OCI-M2 (cell line): ENCODE data around the gene POLDIP2.

ENCODE experiments used
- DNase-seq: peaks from one replicate; lab custom pipeline; 2025; ENCODE audit not compliant: unreplicated experiment; lab: John Stamatoyannopoulos, UW

POLDIP2 gene

DNA sequence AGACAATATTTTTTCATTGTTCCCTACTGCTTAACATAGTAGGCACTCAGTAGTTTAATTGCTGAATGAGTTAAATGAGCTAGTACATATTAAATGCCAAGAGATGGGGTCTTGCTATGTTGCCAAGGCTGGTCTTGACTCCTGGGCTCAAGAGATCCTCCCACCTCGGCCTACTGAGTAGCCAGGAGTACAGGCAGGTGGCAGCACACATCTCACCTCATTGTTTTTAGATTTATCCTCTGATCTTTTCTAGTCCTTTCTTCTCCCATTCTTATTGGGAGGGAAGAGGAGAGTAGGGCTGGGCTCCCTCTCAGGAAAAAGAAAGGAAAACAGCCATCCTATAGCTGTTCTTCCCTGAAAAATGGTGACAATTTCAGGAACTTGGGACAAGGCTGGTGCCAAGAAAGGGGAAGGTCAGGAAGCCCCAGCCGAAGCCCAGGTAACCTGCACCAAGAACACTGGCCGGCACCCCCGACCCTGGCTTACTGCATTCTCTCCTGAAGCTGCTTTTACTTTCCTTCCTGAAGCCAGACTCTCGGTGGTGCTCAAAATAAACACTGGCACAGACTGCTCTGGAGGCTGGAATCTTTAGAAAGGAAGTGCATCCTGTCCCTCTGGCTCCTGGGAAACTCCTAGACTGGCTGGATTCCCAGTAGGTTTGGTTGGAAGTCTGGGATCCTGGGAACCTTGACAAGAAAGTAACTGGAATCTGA lies 19.1 kb downstream of the POLDIP2 start:
- no peak for DNase-seq

DNA sequence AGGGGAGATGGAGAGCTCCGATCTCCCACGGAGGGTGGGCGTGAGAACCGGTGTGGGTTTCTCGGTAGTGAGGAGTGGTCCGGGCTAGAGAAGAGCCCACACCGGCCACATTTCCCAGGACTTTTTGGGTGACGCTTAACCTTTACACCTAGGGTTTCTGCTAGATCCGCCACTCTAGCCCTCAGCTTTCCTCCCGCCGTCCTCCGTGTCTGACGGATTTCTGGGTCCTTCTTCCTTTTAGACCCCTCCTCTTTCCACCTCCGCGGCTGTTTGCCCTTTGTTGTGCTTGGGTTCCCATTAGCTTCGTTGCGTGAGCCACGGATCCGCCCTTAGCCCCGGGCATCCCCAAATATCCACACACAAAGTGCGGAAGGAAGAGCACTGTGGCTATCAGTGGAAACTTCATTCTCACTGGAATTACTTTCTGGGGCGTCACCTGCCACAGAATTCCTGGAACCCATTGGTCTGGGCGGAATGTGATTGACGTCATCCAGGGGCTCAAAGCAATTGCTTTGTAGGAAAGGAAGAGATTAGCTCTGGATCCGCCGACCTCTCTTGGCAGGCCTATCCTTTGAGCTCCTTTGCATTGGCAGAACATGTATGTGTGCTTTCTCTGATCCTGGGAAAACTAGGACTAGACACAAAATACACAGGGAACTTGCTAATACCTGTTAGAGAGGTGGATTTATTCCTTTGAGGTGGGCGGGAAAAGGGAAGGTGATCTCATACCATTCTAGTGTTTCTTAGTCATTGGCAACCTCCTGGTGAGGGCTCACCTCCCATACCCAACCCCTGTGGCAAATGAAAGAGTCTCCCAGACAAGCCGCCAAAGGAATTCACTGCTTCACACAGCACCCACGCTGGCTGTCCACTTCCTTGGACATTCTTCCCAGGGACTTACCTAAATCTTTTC lies 21.1 kb downstream of the POLDIP2 start:
- DNase-seq, result no peak

DNA sequence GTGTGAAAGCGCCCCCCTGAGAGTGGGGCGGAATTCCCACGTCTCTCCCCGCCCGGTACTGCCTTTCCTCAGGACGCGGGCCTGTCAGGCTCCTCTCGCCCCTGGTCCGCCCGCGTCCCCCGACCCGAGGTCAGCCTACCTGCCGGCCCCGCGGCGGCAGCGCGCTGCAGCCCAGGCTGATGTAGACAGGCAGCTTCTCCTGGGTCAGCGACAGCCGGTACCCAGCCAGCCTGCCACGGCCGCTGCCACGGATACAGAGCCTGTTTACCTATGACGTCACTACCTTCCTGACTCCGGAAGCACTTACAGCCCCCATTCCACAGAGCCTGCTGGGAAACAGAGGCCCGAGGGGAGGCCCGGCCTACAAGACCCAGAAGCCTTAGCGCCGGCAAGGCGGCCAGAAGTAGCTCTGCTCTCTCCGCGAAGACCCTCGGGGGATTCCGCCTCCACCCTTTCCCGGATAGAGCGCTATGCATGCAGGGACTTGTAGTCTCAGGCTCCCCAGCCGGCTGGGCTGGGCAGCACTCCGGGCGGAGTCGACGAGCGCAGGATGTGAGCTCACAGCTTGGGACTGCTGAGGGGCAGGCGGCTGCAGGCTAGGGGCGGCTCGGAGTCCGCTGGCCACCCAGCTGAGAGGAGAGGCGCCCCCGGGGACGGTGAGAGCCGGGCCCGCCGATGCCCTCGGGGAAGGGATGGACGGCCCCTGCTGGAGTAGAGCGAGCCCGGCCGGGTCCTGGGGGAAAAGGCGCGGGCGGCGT lies 21.9 kb downstream of the POLDIP2 start, which contains the start of the genes IFT20 and TNFAIP1:
TSS of gene IFT20 (minus strand) at position 272 of the 758 bp plus-strand sequence. CDS start 3,487 bp downstream, outside the sequence.
TSS of gene TNFAIP1 (plus strand) at position 561 of the 758 bp plus-strand sequence. CDS start 3,761 bp downstream, outside the sequence.
- DNase-seq, result peak; percentile 76

DNA sequence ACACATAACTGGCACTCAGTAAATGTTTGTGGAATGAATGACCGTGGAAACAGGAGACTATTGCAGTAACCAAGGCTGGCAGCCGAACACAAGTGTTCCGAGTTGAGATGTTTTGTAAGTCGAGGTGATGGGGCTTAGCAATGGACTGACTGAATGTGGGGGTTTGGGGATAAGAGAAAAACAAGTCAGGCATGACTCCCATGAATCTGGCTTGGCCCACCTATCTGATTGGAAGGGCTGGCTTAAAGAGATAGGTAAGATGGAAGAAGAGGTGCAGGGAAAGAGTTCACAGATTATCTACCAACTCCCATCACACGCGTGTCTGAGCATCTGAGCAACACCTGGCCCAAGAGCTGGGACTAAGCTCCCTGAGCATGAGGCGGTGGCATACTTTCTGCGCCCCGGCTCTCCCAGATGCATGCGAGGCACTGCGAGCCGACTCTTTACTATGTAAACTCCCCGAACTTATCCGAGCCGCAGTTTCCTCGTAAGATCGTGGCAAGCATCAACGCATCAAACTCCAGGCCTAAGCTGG lies 22.6 kb downstream of the POLDIP2 start:
- DNase-seq, result no peak

DNA sequence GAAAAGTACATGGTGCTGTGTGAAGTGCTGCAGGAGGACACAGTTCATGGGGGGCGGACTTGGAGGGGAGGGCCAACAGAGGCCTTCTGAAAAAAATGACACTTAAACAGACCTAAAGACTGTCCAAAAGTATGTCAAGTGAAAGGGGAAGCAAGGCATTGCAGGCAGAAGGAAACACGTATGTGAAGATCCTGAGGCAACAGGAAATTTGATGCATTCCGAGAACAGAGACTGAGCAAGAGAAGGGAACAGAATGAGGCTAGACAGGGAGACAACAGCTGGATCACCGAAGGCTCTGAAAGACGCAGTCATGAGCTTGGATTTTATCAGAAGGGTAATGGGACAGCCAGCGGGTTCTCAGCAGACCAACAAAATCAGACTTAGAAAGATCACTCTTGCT lies 23.2 kb downstream of the POLDIP2 start:
- no peak for DNase-seq

DNA sequence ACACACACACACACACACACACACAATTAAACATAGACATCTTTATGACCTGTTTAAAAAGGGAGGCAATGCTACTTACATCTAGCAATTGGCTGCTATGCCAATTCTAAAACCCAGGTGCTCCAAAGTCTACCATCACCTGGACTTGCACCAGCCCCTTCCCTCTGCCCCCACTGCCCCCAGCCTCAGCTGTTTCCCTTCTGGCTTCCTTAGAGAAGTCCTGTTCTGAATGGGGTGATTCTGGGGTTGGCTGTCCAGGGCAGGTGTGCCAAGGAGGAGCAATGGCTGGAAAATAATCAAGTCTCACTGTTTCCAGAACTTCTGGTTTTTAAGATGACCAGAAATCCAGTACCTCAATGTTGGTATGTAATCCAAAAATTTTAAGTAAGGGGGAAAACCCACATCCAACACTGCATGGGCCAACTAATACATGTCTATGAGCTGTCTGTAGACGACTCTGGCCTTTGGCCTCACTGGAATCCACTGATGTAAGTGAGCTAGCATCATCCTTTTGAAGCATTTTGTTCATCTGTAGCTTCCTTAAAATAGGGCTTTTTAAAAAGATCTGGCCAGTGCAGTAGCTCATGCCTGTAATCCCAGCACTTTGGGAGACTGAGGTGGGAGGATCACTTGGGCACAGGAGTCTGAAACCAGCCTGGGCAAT lies 24.1 kb downstream of the POLDIP2 start:
- no peak for DNase-seq

DNA sequence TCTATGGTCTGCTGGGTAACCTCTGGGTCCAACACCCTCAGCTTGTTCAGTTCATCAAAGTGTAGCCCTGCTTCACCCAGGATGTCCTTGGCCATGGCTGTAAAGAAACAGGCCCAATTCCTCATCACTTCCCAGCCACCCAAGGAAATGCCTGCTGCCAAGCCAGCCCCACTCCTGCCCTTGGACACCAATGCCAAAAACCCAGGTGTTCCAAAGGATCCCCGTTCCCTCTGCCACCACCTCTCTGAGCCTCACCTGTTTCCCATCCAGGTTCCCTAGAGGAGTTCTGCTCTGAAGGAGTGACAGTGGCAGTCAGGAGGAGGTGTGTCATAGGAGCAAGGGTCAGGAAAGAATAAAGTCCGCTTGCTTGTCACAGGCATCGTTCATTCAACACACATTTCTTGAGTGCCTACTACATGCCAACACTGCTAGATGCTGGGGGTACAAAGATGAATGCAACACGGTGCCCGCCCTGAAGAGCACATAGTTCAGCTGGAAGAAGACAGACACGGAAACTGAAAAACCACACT lies 25.4 kb downstream of the POLDIP2 start:
- DNase-seq, result no peak

DNA sequence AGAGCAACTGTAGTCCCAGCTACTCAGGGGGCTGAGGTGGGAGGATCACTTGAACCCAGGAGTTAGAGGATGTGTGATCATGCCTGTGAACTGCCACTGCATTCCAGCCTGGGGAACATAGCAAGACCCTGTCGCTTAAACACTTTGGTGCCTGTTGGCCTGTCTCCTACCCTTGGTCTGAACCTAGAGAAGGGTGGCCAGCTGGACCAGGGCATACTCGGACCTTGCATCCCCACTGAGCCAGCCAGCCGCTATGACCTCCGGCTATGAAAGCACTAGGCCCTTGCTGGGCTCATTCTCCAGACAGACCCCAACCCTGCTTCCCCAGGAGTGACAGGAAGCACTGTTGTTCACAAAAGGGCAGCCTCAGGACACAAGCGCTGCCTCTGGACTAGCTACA lies 26.7 kb downstream of the POLDIP2 start:
- no peak for DNase-seq

DNA sequence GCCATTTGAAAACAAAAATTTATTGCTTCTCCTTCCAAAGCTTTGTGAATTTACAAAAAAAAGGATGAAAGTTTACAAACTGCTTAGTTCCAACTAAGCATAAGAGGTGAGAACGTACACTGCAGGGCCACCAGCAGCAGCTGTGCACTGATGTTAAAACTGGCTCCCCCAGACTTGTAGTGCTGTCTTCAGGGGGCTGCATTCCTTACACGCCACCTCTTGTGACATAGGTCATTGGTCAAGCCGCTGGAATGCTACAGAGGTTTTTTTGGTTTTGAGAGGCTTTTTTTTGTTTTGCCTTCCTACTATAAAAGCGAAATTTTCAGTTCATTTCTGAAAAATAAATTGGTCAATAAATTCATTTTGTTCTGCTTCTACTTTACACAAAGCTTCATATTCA lies 29.0 kb downstream of the POLDIP2 start:
- no peak for DNase-seq

DNA sequence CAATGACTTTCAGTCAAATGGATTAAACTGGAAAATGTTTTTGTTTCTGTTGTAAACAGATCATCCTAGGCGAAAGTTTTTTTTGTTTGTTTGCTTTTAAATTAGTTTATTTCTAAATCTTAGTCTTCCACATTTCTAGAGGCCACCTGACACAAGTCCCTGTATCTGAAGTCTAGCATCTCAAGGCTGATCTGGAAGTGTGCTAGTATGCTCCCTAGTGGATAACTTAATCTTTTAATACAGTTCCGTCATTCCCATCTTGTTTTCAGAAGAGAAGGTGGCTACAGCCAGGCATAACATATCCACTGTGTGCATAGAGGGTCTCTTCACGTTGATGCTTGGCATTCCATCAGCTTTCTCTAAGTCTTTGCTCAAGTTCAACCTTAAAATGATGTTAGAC lies 29.6 kb downstream of the POLDIP2 start:
- DNase-seq, result no peak

DNA sequence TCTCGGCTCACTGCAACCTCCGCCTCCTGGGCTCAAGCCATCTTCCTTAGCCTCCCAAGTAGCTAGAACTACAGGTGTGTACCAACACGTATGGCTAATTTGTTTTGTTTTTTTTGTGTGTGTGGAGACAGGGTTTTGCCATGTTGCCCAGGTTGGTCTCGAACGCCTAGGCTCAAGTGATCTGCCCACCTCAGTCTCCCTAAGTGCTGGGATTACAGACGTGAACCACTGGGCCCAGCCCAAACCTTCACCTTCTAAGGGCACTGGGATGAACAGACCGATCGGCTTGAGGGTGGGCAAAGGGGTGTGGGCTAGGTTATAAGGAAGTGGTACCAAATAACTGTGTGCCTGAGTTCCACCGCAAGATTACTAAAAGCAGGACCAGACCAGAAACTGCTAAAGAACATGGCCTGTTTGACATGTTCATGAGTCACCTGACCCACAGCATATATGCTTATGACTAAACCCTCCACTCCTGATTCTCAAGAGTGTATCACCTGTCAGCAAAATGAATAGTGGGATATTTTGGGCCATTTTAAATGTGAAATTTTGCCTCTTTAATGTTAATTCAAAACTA lies 30.2 kb downstream of the POLDIP2 start:
- no peak for DNase-seq

DNA sequence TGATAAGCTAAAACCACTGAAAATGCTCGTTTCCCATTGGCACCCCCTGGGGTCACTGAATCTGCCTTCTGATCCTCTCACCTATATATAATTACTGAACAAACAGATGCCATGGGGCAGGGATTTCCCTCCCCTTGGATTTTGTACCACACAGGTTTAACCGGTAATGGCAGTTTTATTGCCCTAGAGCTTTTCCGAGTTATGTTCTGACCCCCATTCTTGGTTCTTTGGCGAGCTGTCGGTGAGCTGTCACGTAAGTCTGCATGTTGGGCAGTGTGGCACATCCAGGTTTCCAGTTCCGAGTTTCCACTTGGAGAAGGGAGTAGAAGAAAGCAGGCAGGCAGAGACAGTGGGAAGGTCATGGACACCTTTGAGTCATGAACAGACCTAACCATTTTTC lies 31.2 kb downstream of the POLDIP2 start:
- DNase-seq, result no peak

DNA sequence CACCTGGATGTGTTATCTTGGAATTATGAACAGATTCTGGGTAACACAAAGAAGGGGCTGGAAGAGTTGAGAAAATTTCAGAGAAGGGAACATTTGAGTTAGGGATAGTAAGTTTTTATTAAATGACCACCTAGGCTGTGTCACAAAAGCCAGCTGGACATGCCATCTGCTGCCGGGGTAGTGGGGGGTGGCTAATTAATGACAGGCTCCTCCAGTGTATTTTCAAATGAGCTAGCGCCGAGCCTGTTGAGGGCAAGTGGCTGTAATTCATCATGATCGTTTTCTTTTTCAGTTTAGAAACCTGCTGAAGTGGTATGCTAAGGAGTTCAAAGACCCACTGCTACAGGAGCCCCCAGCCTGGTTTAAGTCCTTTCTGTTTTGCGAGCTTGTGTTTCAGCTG lies 32.1 kb downstream of the POLDIP2 start:
- DNase-seq, result no peak

DNA sequence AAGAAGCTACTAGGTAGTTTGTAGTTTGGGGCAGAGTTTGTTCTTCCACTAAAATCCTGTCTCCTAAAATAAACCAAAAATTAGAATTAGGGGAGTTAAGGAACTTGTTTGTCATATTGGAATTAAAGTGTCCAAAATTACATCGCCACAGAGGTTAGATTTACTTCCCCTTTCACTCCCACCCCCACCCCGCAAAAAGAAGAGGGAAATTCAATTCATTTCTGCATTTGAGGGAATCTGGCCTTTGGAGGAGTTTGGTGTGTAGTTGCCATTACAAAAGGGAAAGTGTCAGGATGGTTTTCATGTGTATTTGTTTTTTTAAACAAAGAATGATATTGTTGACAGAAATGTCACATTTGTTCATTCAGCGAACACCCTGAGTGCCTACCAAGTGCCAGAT lies 32.5 kb downstream of the POLDIP2 start:
- no peak for DNase-seq

DNA sequence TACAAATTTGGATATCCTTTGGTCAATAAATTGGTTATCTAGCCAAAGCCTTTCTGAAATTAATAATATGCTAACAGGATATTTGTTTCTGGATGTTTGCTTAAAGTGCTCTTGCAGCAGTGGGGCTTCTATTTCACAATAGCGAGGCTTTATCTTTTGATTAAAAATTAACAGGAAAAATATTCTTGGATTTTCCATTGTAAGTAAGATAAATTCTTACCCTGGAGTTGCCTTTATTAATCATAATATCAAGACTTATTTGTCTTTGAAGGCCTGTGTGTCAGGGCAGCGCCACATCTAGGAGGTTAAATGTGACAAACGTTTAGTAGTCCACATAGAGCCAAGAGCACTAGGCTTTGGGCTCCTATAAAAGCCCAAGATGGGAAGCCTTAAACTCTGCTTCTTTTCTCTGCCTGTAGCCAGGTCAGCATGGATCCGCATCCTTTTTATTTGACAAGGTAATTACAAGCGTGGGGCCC lies 33.0 kb downstream of the POLDIP2 start:
- DNase-seq, result no peak

DNA sequence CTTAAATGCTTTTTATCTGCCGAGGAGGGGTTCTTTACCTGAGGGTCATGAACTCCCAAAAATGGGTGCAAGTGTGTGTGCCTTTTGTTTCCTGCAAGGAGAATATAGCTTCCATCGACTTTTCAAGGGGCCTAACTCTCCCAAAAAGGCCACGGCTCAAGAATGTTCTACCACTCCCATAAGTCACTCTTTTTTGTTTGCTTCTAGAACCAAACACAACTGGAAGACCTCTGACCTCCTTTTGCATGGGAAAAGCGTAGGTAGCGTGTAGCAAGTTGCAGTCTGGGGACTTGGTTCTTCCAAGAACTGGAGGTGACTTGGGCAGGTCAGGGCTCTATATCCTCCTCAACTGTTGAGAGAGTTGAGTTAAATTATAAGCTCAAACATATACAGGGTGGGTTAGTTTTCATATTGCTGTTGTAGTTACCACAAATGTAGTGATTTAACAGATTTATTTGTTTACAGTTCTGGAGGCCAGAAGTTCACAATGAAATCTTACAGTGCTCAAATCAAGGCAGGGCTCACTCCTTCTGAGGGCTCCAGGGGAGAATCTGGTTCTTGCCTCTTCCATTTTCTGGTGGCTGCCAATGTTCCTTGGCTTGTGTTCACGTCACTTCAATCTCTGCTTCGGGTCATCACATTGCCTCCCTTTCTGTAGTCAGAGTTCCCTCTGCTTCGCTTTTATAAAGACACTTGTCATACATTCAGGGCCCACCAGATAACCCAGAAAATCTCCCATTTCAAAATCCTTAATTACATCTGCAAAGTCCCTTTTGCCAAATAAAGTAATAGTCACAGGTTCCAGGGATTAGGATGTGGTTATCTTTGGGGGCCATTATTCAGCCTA lies 36.9 kb downstream of the POLDIP2 start:
- no peak for DNase-seq

DNA sequence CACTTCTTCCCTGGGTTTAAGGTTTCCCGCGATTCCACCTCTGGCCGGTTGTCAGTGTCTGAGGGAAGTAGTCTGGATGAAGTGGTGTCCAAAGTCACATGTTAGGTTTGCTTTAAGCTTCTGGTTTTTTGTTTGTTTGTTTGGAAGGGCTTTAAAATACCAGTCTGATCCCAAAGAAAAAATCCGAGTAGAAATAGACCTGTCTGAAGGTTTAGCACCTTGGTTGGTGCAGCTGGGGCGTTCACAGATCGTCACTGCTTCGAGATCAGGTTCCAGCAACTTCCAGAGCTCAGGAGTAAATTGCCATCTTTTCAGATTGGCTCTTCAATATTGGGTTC lies 37.8 kb downstream of the POLDIP2 start:
- DNase-seq, result no peak

DNA sequence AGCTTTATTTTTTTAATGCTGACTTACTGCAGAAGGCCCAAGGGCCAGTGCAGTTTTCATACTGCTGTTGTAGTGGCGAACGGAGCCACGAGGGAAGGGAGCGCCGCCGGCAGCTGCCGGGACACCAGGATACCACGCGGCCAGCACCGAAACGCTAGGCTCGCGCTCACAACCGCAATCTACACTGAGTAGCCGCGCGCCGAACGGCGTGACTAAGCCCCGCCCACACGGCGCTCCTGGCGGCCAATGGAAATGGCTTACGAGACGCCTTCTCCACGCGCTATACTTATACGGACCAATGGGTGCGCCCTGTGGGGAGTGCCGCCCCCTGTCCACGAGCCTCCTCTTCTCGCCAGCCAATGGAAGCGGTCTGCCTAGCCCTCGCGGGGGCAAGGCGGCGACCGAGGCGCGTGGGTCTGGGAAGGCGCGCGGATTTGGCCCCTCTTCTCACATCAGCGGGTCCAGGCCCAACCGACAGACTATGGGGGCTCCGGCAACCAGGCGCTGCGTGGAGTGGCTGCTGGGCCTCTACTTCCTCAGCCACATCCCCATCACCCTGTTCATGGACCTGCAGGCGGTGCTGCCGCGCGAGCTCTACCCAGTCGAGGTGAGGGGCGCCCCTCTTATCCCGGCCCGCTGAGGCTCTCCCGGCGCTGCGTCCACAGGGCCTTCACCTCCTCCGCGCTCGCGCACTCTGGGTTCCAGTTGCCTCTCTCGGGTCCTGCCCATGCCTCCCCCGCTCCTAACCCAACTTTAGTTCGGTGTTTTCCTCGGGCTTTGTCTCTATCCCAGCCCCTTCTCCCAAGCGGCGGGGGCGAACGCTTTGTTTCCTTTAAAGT lies 38.3 kb downstream of the POLDIP2 start, which contains the start of gene TMEM97:
TSS of gene TMEM97 (plus strand) at position 442 of the 839 bp plus-strand sequence. CDS start at position 482, 40 bp downstream.
- DNase-seq, result peak; percentile 55
